OCI-M2 (cell line): Measurements from ENCODE around the gene DCDC2.
"Not testable (repeated sequence)": the region's sequence is repeated elsewhere in the genome, so short reads cannot be mapped to it uniquely, and the experiment has no call there.

Experiments
- DNase-seq: peaks from one replicate; lab custom pipeline; 2025; ENCODE audit not compliant: unreplicated experiment; lab: John Stamatoyannopoulos, UW

The DCDC2 gene

GRCh38 chr6:24357336-24358218 lies at the start of gene DCDC2:
Gene DCDC2, minus strand, starts transcription at chr6:24358059. Its CDS starts 309 bp downstream, at chr6:24357750.
- no peak for DNase-seq

- no peak for DNase-seq
Observed at GRCh38 chr6:24405262-24405661, 47.4 kb upstream of the DCDC2 start.

GRCh38 chr6:24403501-24403824 lies 45.6 kb upstream of the DCDC2 start:
- DNase-seq = no peak

- peak; percentile 50 for DNase-seq
Observed at GRCh38 chr6:24402697-24403500, 45.0 kb upstream of the DCDC2 start, which contains the start of gene MRS2. Gene MRS2, plus strand, starts transcription at chr6:24402936. Its CDS starts 111 bp downstream, at chr6:24403047.

- no peak for DNase-seq
Observed at GRCh38 chr6:24401458-24401857, 43.6 kb upstream of the DCDC2 start.

GRCh38 chr6:24400045-24401039 lies 42.5 kb upstream of the DCDC2 start:
- DNase-seq = not testable (repeated sequence)

GRCh38 chr6:24397631-24398030 lies 39.8 kb upstream of the DCDC2 start:
- no peak for DNase-seq

- DNase-seq = no peak
Observed at GRCh38 chr6:24396824-24397223, 39.0 kb upstream of the DCDC2 start.

- DNase-seq = no peak
Observed at GRCh38 chr6:24394780-24395437, 37.0 kb upstream of the DCDC2 start.

GRCh38 chr6:24394061-24394779 lies 36.4 kb upstream of the DCDC2 start:
- no peak for DNase-seq

- DNase-seq = no peak
Observed at GRCh38 chr6:24391756-24392405, 34.0 kb upstream of the DCDC2 start.

GRCh38 chr6:24391208-24391607 lies 33.3 kb upstream of the DCDC2 start:
- DNase-seq = no peak

- DNase-seq = no peak
Observed at GRCh38 chr6:24387818-24388217, 30.0 kb upstream of the DCDC2 start.

GRCh38 chr6:24385536-24386269 lies 27.8 kb upstream of the DCDC2 start:
- no peak for DNase-seq

- DNase-seq = not testable (repeated sequence)
Observed at GRCh38 chr6:24384369-24385130, 26.7 kb upstream of the DCDC2 start.

GRCh38 chr6:24382891-24383494 lies 25.1 kb upstream of the DCDC2 start:
- DNase-seq = not testable (repeated sequence)

- no peak for DNase-seq
Observed at GRCh38 chr6:24382220-24382540, 24.3 kb upstream of the DCDC2 start.
